MM.1S (cell line): ENCODE data around the gene SEPTIN8.

Experiments used
- DNase-seq: peaks from one replicate; pipeline ENCODE4 v3.0.0-alpha.2; 2015
- H2AFZ ChIP-seq: fragments of 300-600 bp; sonication (generic); 2 replicates; pipeline ENCODE4 v1.6.0; 2016; ENCODE audit warnings: antibody characterized with exemption, low read length
- H3F3A ChIP-seq: fragments of 300-600 bp; sonication (generic); 2 replicates; pipeline ENCODE4 v1.6.1; 2016; ENCODE audit warnings: mild to moderate bottlenecking, antibody characterized with exemption, low read length, moderate library complexity, mixed read lengths; ENCODE audit not compliant: insufficient read depth
- H3K27ac ChIP-seq: fragments of 300-600 bp; sonication (generic); 2 replicates; pipeline ENCODE4 v1.5.1; 2016; ENCODE audit warnings: mild to moderate bottlenecking, low read length
- H3K27me3 ChIP-seq: fragments of 300-600 bp; sonication (generic); replicated peaks from 2 replicates; pipeline ENCODE4 v1.6.0; 2016; ENCODE audit warnings: low read length; ENCODE audit not compliant: insufficient read depth
- H3K36me3 ChIP-seq: fragments of 300-600 bp; sonication (generic); replicated peaks from 2 replicates; pipeline ENCODE4 v1.6.1; 2016; ENCODE audit warnings: mild to moderate bottlenecking, low read length, mixed read lengths; ENCODE audit not compliant: insufficient read depth
- H3K4me1 ChIP-seq: fragments of 300-600 bp; sonication (generic); 2 replicates; pipeline ENCODE4 v1.6.1; 2016; ENCODE audit warnings: low read length, mixed read lengths
- H3K4me2 ChIP-seq: fragments of 300-600 bp; sonication (generic); 2 replicates; pipeline ENCODE4 v1.6.0; 2016; ENCODE audit warnings: low read depth, low read length
- H3K4me3 ChIP-seq: fragments of 300-600 bp; sonication (generic); 2 replicates; pipeline ENCODE4 v1.5.1; 2016; ENCODE audit warnings: low read length, mixed read lengths
- H3K79me2 ChIP-seq: fragments of 300-600 bp; sonication (generic); 2 replicates; pipeline ENCODE4 v1.6.1; 2016; ENCODE audit warnings: mixed run types, low read length, mixed read lengths
- H3K9ac ChIP-seq: fragments of 300-600 bp; sonication (generic); 2 replicates; pipeline ENCODE4 v1.6.1; 2016; ENCODE audit warnings: low read length, mixed read lengths
- H3K9me2 ChIP-seq: fragments of 300-600 bp; sonication (generic); replicated peaks from 2 replicates; pipeline ENCODE4 v1.6.1; 2016; ENCODE audit warnings: mild to moderate bottlenecking, low read length, mixed read lengths; ENCODE audit not compliant: insufficient read depth
- H3K9me3 ChIP-seq: fragments of 300-600 bp; sonication (generic); replicated peaks from 2 replicates; pipeline ENCODE4 v1.6.1; 2016; ENCODE audit warnings: mild to moderate bottlenecking, low read length, mixed read lengths; ENCODE audit not compliant: insufficient read depth
- H4K20me1 ChIP-seq: fragments of 300-600 bp; sonication (generic); 2 replicates; pipeline ENCODE4 v1.6.1; 2016; ENCODE audit warnings: mild to moderate bottlenecking, low read length, moderate library complexity, mixed read lengths; ENCODE audit not compliant: insufficient read depth
- CTCF ChIP-seq: fragments of 300-600 bp; sonication (generic); IDR thresholded peaks from 2 replicates; pipeline ENCODE4 v1.5.1; 2016; ENCODE audit warnings: antibody characterized with exemption, low read length, mixed read lengths
- EZH2 ChIP-seq: fragments of 300-600 bp; sonication (generic); optimal IDR thresholded peaks from 2 replicates; pipeline ENCODE3; 2017; ENCODE audit warnings: low read depth, mild to moderate bottlenecking, antibody characterized with exemption, low read length, mixed read lengths
- EZH2phosphoT487 ChIP-seq: fragments of 300-600 bp; sonication (generic); IDR thresholded peaks from 2 replicates; pipeline ENCODE4 v1.6.1; 2018; ENCODE audit warnings: antibody characterized with exemption, low read length

SEPTIN8 gene

GRCh38 chr5:132733499-132734148 lies 43.4 kb downstream of the SEPTIN8 start:
- Histone ChIP-seq H3F3A (0 out of 2 replicates have a peak, but pooled peaks cover 4% of the 10 kb centered on the region), H3K4me2 (no peak overlapping the region), H3K9me2 (no peaks in the 10 kb centered on the region), H3K4me3 (no peak overlapping the region), H2AFZ (no peak overlapping the region), H3K9me3 (no peaks in the 10 kb centered on the region), H3K27ac (no peak overlapping the region), H3K36me3 (no peaks in the 10 kb centered on the region), H3K79me2 (peaks cover 12% of the 10 kb centered on the region), H3K9ac (no peak overlapping the region), H4K20me1 (no peaks in the 10 kb centered on the region), H3K27me3 (no peaks in the 10 kb centered on the region), H3K4me1 (peaks cover 14% of the 10 kb centered on the region; the same call in 1 of the 2 replicates)
- DNase-seq: no peak
- no peak for TF ChIP-seq CTCF
- no peak for TF ChIP-seq EZH2
- TF ChIP-seq EZH2phosphoT487: no peak

- no peak for DNase-seq
- H3K9me2 ChIP-seq: no peaks in the 10 kb centered on the region
- TF ChIP-seq EZH2 (no peak), CTCF (no peak), EZH2phosphoT487 (no peak)
- H3K4me2 ChIP-seq: no peak overlapping the region
- H3K36me3 ChIP-seq: no peaks in the 10 kb centered on the region
- no peak overlapping the region for H3K9ac ChIP-seq
- H3K4me3 ChIP-seq: no peak overlapping the region
- no peak overlapping the region for H2AFZ ChIP-seq
- H3K79me2 ChIP-seq: no peaks in the 10 kb centered on the region
- no peaks in the 10 kb centered on the region for H3K9me3 ChIP-seq
- H4K20me1 ChIP-seq: no peaks in the 10 kb centered on the region
- H3K27ac ChIP-seq: no peak overlapping the region
- no peaks in the 10 kb centered on the region for H3F3A ChIP-seq
- H3K4me1 ChIP-seq: no peaks in the 10 kb centered on the region
- no peaks in the 10 kb centered on the region for H3K27me3 ChIP-seq
Measured at GRCh38 chr5:132729896-132730295, 47.1 kb downstream of the SEPTIN8 start.

GRCh38 chr5:132725745-132726144 lies 51.3 kb downstream of the SEPTIN8 start:
- DNase-seq: no peak
- no peak overlapping the region for H2AFZ ChIP-seq
- H4K20me1 ChIP-seq: no peaks in the 10 kb centered on the region
- no peak overlapping the region for H3K4me3 ChIP-seq
- no peak overlapping the region for H3K4me2 ChIP-seq
- H3K79me2 ChIP-seq: no peaks in the 10 kb centered on the region
- TF ChIP-seq EZH2phosphoT487 (no peak), EZH2 (no peak), CTCF (no peak)
- no peak overlapping the region for H3K9ac ChIP-seq
- no peaks in the 10 kb centered on the region for H3K9me3 ChIP-seq
- no peaks in the 10 kb centered on the region for H3K4me1 ChIP-seq
- no peaks in the 10 kb centered on the region for H3K27me3 ChIP-seq
- no peaks in the 10 kb centered on the region for H3F3A ChIP-seq
- no peak overlapping the region for H3K27ac ChIP-seq
- H3K36me3 ChIP-seq: no peaks in the 10 kb centered on the region
- no peaks in the 10 kb centered on the region for H3K9me2 ChIP-seq
